HCT116 (cell line): ENCODE results near the gene MEN1. TPM values are rescaled to one million over a fixed set of nuclear protein-coding genes. Genes with fewer than 3 reads are reported as not detected.

Source experiments
- ATAC-seq: fragments of 200-7000 bp; cut with Tn5 transposase; 2 replicates; pipeline ENCODE4 v1.9.1; 2020; ENCODE audit warnings: mild to moderate bottlenecking, moderate library complexity
- BruUV-seq: library from RNA; stranded (reverse); fragments of 400-500 nt; replicated peaks from 2 replicates; lab custom pipeline; 2021; lab: Mats Ljungman, UMichigan
- CTCF ChIA-PET: fragments of 300-600 bp; sonication (Branson Sonifier 250); formaldehyde crosslinking; loops from one replicate; lab custom pipeline; 2021; ENCODE audit warnings: antibody characterized with exemption; lab: Charles Lee
- POLR2A ChIA-PET: fragments of 300-600, 350-600 bp; sonication (Branson Sonifier 250); formaldehyde crosslinking; loops from one replicate; lab custom pipeline; 2021; ENCODE audit warnings: antibody characterized with exemption; lab: Charles Lee
- RAD21 ChIA-PET, 2 experiments: fragments of 300-600 bp; sonication (Branson Sonifier 250); formaldehyde crosslinking; loops; one replicate each; lab custom pipeline; 2023; ENCODE audit warnings: low total read pairs in 2 of 2; ENCODE audit not compliant: uncharacterized antibody in 2 of 2, unreplicated experiment in 2 of 2, low non-redundant PET in 1 of 2; lab: Charles Lee
- DNase-seq: peaks from one replicate; pipeline ENCODE4 v3.0.0-alpha.2; 2010; ENCODE audit warnings: low read depth, low spot score
- H2AFZ ChIP-seq: fragments of 200-600 bp; shearing (Covaris generic), sonication (generic); 2 replicates; pipeline ENCODE4 v1.6.1; 2017; ENCODE audit warnings: low read depth, mixed run types, mixed read lengths, antibody characterized with exemption, low read length; ENCODE audit not compliant: poor library complexity, severe bottlenecking
- H3K27ac ChIP-seq: 2 replicates; pipeline ENCODE4 v1.5.1; 2012; ENCODE audit warnings: low read depth, low read length
- H3K27me3 ChIP-seq: fragments of 200-600 bp; sonication (generic); 2 replicates; pipeline ENCODE4 v1.6.1; 2016; ENCODE audit warnings: mixed run types, low read length, mixed read lengths; ENCODE audit not compliant: insufficient read depth
- H3K36me3 ChIP-seq, 2 experiments: fragments of 200-500 bp in 1 of 2; fragments of 200-600 bp in 1 of 2; sonication (Bioruptor generic) in 1 of 2; sonication (generic) in 1 of 2; 2 replicates each; pipeline versions ENCODE4 v1.5.1 to v1.6.1; 2014 to 2016; ENCODE audit warnings: low read length in 2 of 2, inconsistent platforms in 1 of 2, mixed read lengths in 1 of 2, mixed run types in 1 of 2; ENCODE audit not compliant: insufficient read depth in 2 of 2, control insufficient read depth in 1 of 2
- H3K4me1 ChIP-seq, 2 experiments: fragments of 200-600 bp in 1 of 2; sonication (generic) in 1 of 2; 2 replicates each; pipeline versions ENCODE4 v1.5.1 to v1.6.1; 2012 to 2017; ENCODE audit warnings: low read length in 2 of 2, inconsistent platforms in 1 of 2, mild to moderate bottlenecking in 1 of 2, mixed read lengths in 1 of 2, mixed run types in 1 of 2, moderate library complexity in 1 of 2; ENCODE audit not compliant: insufficient read depth in 2 of 2, control insufficient read depth in 1 of 2
- H3K4me2 ChIP-seq: fragments of 200-600 bp; sonication (generic); 2 replicates; pipeline ENCODE4 v1.6.1; 2017; ENCODE audit warnings: mixed run types, low read length, mixed read lengths
- H3K4me3 ChIP-seq, 2 experiments: fragments of 200-600 bp in 1 of 2; sonication (generic) in 1 of 2; replicated peaks in 1 of 2; 2 replicates each; pipeline ENCODE4 v1.5.1; 2011 to 2016; ENCODE audit warnings: low read length in 2 of 2, control low read depth in 1 of 2, low read depth in 1 of 2, mild to moderate bottlenecking in 1 of 2, mixed read lengths in 1 of 2, mixed run types in 1 of 2
- H3K79me2 ChIP-seq: fragments of 200-600 bp; sonication (generic); 2 replicates; pipeline ENCODE4 v1.6.1; 2017; ENCODE audit warnings: mild to moderate bottlenecking, mixed run types, low read length, moderate library complexity, mixed read lengths; ENCODE audit not compliant: insufficient read depth
- H3K9ac ChIP-seq: fragments of 200-600 bp; sonication (generic); 2 replicates; pipeline ENCODE4 v1.6.1; 2016; ENCODE audit warnings: low read length, mixed read lengths
- H3K9me2 ChIP-seq: fragments of 200-600 bp; sonication (generic), shearing (Covaris generic); 2 replicates; pipeline ENCODE4 v1.6.1; 2017; ENCODE audit warnings: mixed run types, mild to moderate bottlenecking, moderate library complexity; ENCODE audit not compliant: insufficient read depth
- H3K9me3 ChIP-seq, 2 experiments: fragments of 200-500 bp in 1 of 2; fragments of 200-600 bp in 1 of 2; sonication (Bioruptor generic) in 1 of 2; sonication (generic) in 1 of 2; 2 replicates each; pipeline ENCODE4 v1.6.1; 2014 to 2017; ENCODE audit warnings: low read length in 2 of 2, mixed read lengths in 2 of 2, inconsistent platforms in 1 of 2, low read depth in 1 of 2, mild to moderate bottlenecking in 1 of 2, mixed run types in 1 of 2, moderate library complexity in 1 of 2; ENCODE audit not compliant: control insufficient read depth in 1 of 2, insufficient read depth in 1 of 2
- H4K20me1 ChIP-seq: fragments of 200-600 bp; sonication (generic), shearing (Covaris generic); 2 replicates; pipeline ENCODE4 v1.6.1; 2017; ENCODE audit warnings: mixed run types, mild to moderate bottlenecking, moderate library complexity; ENCODE audit not compliant: insufficient read depth
- CEBPB ChIP-seq: IDR thresholded peaks from 2 replicates; pipeline ENCODE4 v1.6.1; 2012; ENCODE audit warnings: low read depth
- EGR1 ChIP-seq: IDR thresholded peaks from 2 replicates; pipeline ENCODE4 v1.6.1; 2012; ENCODE audit warnings: low read depth
- SRF ChIP-seq: IDR thresholded peaks from 2 replicates; pipeline ENCODE4 v1.6.1; 2012; ENCODE audit warnings: low read depth
- intact Hi-C: fragments of 100-400 bp; cut with micrococcal nuclease; formaldehyde crosslinking; loops from 2 replicates; pipeline ENCODE4 v1.10.0; 2022
- total RNA-seq: library from RNA; stranded (reverse); gene quantifications from one replicate; pipeline ENCODE4 v1.2.1, GENCODE V29; 2021; ENCODE audit not compliant: unreplicated experiment
- TF ChIP-seq, protein P1 (sequence below), 3 experiments: fragments of 200-600 bp in 1 of 3; sonication (generic) in 1 of 3; IDR thresholded peaks in 2 of 3; conservative IDR thresholded peaks in 1 of 3; 2 replicates each; pipeline ENCODE4 v1.5.1; 2012 to 2017; ENCODE audit warnings: low read depth in 2 of 3, low read length in 2 of 3, antibody characterized with exemption in 1 of 3, borderline replicate concordance in 1 of 3, control low read depth in 1 of 3, mild to moderate bottlenecking in 1 of 3, mixed read lengths in 1 of 3, mixed run types in 1 of 3, moderate library complexity in 1 of 3; ENCODE audit not compliant: insufficient read depth in 1 of 3
- TF ChIP-seq, protein P2 (sequence below): IDR thresholded peaks from 2 replicates; pipeline ENCODE4 v1.6.1; 2012; ENCODE audit warnings: low read depth

Gene MEN1
- total RNA-seq, 1 experiment from 2014 or later: 62.1 TPM

DNA sequence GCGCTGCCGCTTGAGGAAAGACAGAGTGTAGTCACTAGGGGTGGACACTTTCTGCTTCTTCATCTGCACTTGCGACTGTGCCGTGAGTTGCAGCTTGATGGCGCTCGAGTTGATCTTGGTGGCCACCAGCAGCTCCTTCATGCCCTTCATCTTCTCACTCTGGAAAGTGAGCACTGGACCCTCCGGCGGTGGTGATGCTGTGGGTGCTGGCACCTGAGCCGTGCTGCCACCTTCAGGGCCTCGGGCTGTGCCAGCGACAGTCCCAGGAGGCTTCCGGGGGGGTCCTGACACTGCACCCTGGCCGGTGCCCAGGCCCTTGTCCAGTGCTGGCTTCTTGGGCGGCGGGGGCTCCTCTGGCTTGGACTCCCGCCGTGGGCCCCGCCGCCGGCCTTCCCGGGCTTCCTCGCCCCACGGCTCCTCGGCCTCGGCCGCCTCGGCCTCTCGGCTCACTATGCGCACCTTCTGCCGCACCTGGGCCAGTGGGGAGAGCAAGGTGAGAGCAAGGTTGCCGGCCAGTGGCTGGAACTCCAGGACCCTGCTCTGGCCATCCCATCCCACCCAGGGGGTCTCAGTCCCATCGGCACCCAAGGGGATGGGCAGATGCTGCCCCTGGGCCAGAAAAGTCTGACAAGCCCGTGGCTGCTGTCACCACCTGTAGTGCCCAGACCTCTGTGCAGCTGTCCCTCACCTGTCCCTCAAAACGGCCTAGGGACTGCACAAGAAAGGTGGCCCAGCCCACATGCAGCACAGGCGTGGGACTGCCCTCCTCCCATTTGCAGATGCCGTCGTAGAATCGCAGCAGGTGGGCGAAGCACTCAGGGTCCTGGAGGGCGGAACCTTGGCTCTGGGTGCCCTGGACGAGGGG is 5.8 kb downstream of the MEN1 start:
- ChIA-PET POLR2A (interaction anchor here (0.9 to 1.2 kb wide), 2 partner anchors 10 to 330 kb away, joined by 3 read pairs; no protein-coding TSS in a partner anchor), CTCF (interaction anchor here (0.9 to 2.1 kb wide), 2 partner anchors 40 to 62 kb away, joined by 3 to 4 read pairs; partner anchors contain the start of gene CDC42BPG), RAD21 (no interaction called here)
- intact Hi-C loops: no loop called here
- ATAC-seq: no peak
- Histone ChIP-seq H3K27ac (peak overlapping the region; percentile 92), H4K20me1 (no peaks in the 10 kb centered on the region), H3K9ac (peak overlapping the region; percentile 65), H2AFZ (no peak overlapping the region), H3K9me2 (no peaks in the 10 kb centered on the region), H3K4me1 (peaks cover 23 to 40% of the 10 kb centered on the region in 2 experiments), H3K4me2 (peak overlapping the region; percentile 87), H3K9me3 (no peaks in the 10 kb centered on the region), H3K27me3 (no peaks in the 10 kb centered on the region), H3K36me3 (peaks cover 5 to 10% of the 10 kb centered on the region in 2 experiments; a peak in 2 of 4 replicates), H3K4me3 (no peak overlapping the region; a peak in 2 of 4 replicates), H3K79me2 (peaks cover 12% of the 10 kb centered on the region; the same call in 1 of the 2 replicates)
- DNase-seq: no peak
- no TSS peak for BruUV-seq
- TF ChIP-seq SRF: no peak
- TF ChIP-seq, protein P1, sequence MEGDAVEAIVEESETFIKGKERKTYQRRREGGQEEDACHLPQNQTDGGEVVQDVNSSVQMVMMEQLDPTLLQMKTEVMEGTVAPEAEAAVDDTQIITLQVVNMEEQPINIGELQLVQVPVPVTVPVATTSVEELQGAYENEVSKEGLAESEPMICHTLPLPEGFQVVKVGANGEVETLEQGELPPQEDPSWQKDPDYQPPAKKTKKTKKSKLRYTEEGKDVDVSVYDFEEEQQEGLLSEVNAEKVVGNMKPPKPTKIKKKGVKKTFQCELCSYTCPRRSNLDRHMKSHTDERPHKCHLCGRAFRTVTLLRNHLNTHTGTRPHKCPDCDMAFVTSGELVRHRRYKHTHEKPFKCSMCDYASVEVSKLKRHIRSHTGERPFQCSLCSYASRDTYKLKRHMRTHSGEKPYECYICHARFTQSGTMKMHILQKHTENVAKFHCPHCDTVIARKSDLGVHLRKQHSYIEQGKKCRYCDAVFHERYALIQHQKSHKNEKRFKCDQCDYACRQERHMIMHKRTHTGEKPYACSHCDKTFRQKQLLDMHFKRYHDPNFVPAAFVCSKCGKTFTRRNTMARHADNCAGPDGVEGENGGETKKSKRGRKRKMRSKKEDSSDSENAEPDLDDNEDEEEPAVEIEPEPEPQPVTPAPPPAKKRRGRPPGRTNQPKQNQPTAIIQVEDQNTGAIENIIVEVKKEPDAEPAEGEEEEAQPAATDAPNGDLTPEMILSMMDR (IDR thresholded peaks at IDR 0.05 in 2 of 3, conservative IDR thresholded peaks at IDR 0.05 in 1 of 3; ENCODE audit: borderline replicate concordance in 1 of 3, insufficient read depth in 1 of 3, low read depth in 2 of 3, low read length in 2 of 3): no peak
- no peak for TF ChIP-seq EGR1
- no peak for TF ChIP-seq CEBPB
- TF ChIP-seq, protein P2, sequence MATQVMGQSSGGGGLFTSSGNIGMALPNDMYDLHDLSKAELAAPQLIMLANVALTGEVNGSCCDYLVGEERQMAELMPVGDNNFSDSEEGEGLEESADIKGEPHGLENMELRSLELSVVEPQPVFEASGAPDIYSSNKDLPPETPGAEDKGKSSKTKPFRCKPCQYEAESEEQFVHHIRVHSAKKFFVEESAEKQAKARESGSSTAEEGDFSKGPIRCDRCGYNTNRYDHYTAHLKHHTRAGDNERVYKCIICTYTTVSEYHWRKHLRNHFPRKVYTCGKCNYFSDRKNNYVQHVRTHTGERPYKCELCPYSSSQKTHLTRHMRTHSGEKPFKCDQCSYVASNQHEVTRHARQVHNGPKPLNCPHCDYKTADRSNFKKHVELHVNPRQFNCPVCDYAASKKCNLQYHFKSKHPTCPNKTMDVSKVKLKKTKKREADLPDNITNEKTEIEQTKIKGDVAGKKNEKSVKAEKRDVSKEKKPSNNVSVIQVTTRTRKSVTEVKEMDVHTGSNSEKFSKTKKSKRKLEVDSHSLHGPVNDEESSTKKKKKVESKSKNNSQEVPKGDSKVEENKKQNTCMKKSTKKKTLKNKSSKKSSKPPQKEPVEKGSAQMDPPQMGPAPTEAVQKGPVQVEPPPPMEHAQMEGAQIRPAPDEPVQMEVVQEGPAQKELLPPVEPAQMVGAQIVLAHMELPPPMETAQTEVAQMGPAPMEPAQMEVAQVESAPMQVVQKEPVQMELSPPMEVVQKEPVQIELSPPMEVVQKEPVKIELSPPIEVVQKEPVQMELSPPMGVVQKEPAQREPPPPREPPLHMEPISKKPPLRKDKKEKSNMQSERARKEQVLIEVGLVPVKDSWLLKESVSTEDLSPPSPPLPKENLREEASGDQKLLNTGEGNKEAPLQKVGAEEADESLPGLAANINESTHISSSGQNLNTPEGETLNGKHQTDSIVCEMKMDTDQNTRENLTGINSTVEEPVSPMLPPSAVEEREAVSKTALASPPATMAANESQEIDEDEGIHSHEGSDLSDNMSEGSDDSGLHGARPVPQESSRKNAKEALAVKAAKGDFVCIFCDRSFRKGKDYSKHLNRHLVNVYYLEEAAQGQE: no peak
